GM10847 (cell line): Measurements from ENCODE around the gene LTBP1.

ENCODE experiments used
- POLR2A ChIP-seq: IDR thresholded peaks from 2 replicates; pipeline ENCODE4 v1.6.1; 2011; ENCODE audit not compliant: insufficient read length; ENCODE audit errors: extremely low read depth

LTBP1 gene

GRCh38 chr2:33304032-33304864 is 357.5 kb downstream of the LTBP1 start:
- no peak for TF ChIP-seq POLR2A

- TF ChIP-seq POLR2A: no peak
Measured at GRCh38 chr2:33307659-33308270, 361.0 kb downstream of the LTBP1 start.

GRCh38 chr2:33312355-33312754 is 365.6 kb downstream of the LTBP1 start:
- no peak for TF ChIP-seq POLR2A

GRCh38 chr2:33313039-33313438 is 366.3 kb downstream of the LTBP1 start:
- no peak for TF ChIP-seq POLR2A

GRCh38 chr2:33314541-33314940 is 367.8 kb downstream of the LTBP1 start:
- TF ChIP-seq POLR2A: no peak

- no peak for TF ChIP-seq POLR2A
Measured at GRCh38 chr2:33316328-33316727, 369.6 kb downstream of the LTBP1 start.

GRCh38 chr2:33317369-33318007 is 370.7 kb downstream of the LTBP1 start:
- no peak for TF ChIP-seq POLR2A

- no peak for TF ChIP-seq POLR2A
Measured at GRCh38 chr2:33318456-33318855, 371.7 kb downstream of the LTBP1 start.

GRCh38 chr2:33320573-33320972 is 373.8 kb downstream of the LTBP1 start:
- no peak for TF ChIP-seq POLR2A

GRCh38 chr2:33321236-33321771 is 374.6 kb downstream of the LTBP1 start:
- no peak for TF ChIP-seq POLR2A

- no peak for TF ChIP-seq POLR2A
Measured at GRCh38 chr2:33321876-33322483, 375.2 kb downstream of the LTBP1 start.

- TF ChIP-seq POLR2A: no peak
Measured at GRCh38 chr2:33322612-33323011, 375.9 kb downstream of the LTBP1 start.

GRCh38 chr2:33323957-33324356 is 377.2 kb downstream of the LTBP1 start:
- no peak for TF ChIP-seq POLR2A

GRCh38 chr2:33326100-33326499 is 379.3 kb downstream of the LTBP1 start:
- TF ChIP-seq POLR2A: no peak

- TF ChIP-seq POLR2A: no peak
Measured at GRCh38 chr2:33333433-33333832, 386.7 kb downstream of the LTBP1 start.
